Fibroblast of the conjunctiva (primary cell): Measurements from ENCODE around the gene MTMR11.
"Not testable (repeated sequence)": the region's sequence is repeated elsewhere in the genome, so short reads cannot be mapped to it uniquely, and the experiment has no call there.

Experiments used
- DNase-seq: peaks from one replicate; pipeline ENCODE4 v3.0.0-alpha.2; 2010; ENCODE audit warnings: low read depth

Gene MTMR11

DNA sequence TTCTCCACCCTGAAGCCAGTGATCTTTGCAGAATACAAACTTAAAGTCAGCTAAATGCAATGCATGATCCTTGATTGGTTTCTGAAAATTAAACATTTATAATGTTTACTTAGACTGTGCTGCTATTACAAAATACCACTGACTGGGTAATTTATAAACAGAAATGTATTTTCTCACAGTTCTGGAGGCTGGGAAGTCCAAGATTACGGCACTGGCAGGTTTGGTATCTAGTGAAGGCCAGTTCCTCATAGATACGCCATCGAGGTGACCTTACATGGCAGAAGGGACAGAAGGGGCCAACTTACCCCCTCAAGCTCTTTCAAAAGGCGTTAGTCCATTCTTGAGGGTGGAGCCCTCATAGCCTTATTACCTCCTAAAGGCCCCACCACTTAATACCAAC is 40.1 kb downstream of the MTMR11 start:
- no peak for DNase-seq

DNA sequence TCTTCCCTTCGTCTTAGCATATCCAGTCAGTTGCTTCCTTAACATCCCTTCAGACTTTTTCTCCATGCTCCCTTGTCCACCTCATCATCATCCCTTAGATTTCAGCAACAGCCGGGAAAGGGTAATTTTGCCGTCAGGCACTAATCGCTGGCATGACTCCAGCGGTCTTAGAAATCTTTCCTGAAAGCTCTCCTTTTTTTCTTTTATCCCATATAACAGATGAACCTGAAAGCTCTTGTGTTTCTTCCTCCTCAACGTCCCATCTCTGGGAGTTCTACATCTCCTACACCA is 47.7 kb downstream of the MTMR11 start:
- peak; percentile 26 for DNase-seq

DNA sequence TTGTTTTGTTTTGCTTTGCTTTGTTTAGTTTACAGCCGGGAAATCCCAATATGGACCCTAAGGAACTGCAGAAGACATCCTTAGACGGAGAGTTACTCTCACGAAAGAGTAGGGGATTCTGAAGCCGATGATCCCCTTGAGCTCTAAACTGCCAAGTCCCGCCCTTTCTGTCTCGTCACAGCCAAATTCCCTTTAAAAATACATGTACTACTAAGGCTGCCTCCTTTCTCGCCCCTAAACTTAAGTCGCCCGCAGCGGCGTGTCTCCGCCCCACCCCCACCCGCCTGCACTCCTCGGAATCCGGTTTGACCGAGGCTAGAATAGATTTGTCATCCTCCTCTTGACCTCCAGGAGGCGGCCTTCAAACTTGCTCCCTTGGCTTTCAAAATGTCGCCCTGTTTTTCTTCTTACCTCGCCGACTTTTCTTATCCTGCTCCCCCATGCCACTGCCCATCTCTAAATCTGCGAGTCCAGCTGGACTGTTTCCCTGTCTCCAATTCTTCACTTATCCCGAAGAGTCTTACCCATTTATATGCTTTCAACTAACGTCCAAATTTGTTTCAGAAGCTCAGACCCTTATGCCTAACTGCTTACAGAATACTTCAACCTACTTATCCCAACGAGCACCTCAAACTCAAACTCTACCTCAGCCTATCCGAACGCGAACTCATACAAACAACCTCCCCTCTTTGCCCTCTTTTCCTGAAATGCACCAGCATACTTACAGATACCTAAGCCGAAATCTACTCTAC is 48.3 kb downstream of the MTMR11 start:
- peak; percentile 95 for DNase-seq

DNA sequence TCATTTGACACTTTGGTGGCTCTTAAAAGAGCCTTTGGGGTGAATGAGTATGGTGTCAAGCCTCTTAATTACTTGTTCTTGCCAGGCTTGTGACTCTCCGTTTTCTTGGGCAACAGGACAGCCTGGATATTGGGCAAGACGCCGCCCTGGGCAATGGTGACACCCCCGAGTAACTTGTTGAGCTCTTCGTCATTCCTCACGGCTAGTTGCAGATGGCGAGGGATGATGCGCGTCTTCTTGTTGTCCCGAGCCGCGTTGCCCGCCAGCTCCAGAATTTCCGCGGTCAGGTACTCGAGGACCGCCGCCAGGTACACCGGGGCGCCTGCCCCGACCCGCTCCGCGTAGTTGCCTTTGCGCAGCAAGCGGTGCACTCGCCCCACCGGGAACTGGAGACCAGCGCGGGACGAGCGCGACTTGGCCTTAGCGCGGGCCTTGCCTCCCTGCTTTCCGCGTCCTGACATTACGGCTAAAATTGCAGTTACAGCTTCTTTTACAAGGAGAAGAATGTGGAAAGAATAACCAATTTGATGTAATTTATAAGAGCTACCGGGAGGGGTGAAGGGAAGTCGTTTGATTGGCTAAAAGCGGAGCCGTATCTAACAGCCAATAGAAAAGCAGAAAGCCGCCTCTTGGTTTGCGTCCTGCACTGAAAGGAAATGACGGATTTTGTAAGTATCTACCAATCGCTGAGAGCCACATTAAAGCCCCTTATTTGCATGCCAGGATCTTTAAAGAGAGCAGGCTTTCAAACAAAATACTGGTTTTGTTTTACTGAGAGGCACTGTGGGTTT is 49.0 kb downstream of the MTMR11 start:
- peak; percentile 99 for DNase-seq

DNA sequence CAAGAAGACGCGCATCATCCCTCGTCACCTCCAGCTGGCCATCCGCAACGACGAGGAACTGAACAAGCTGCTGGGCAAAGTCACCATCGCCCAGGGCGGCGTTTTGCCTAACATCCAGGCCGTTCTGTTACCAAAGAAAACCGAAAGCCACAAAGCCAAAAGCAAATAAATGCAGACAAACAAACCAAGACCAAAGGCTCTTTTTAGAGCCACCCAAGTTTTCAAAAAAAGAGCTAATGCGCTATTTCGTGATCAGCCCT is 49.6 kb downstream of the MTMR11 start:
- not testable (repeated sequence) for DNase-seq

DNA sequence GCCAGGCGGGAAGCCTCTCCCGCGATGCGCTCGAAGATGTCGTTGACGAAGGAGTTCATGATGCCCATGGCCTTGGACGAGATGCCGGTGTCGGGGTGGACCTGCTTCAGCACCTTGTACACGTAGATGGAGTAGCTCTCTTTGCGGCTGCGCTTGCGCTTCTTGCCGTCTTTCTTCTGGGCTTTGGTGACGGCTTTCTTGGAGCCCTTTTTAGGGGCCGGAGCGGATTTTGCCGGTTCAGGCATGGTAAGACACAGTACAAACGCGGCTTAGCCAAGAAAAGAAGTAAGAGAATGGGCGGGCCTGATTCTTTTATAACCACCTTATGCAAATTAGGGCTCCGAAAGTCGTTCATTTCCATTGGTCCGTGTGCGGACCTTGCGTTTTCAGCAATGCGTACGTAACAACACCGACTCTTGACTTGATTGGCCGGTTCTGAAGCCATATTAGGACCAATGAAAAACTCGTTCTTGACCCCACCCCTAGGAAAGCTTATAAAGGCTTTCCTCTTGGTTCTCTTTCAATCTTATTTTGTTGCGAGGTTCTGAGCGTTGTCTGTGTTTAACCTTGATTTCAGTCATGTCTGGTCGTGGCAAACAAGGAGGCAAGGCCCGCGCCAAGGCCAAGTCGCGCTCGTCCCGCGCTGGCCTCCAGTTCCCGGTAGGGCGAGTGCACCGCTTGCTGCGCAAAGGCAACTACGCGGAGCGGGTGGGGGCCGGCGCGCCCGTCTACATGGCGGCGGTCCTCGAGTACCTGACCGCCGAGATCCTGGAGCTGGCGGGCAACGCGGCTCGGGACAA is 50.1 kb downstream of the MTMR11 start:
- peak; percentile 100 for DNase-seq

DNA sequence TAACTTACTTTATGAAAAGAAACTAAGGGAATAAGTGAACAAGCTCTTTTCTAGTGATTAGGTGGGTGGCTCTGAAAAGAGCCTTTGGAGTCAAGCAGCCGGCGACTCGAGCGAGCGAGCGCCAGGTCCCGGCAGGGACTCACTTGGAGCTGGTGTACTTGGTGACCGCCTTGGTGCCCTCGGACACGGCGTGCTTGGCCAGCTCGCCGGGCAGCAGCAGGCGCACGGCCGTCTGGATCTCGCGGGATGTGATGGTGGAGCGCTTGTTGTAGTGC is 50.6 kb downstream of the MTMR11 start:
- peak; percentile 3 for DNase-seq

DNA sequence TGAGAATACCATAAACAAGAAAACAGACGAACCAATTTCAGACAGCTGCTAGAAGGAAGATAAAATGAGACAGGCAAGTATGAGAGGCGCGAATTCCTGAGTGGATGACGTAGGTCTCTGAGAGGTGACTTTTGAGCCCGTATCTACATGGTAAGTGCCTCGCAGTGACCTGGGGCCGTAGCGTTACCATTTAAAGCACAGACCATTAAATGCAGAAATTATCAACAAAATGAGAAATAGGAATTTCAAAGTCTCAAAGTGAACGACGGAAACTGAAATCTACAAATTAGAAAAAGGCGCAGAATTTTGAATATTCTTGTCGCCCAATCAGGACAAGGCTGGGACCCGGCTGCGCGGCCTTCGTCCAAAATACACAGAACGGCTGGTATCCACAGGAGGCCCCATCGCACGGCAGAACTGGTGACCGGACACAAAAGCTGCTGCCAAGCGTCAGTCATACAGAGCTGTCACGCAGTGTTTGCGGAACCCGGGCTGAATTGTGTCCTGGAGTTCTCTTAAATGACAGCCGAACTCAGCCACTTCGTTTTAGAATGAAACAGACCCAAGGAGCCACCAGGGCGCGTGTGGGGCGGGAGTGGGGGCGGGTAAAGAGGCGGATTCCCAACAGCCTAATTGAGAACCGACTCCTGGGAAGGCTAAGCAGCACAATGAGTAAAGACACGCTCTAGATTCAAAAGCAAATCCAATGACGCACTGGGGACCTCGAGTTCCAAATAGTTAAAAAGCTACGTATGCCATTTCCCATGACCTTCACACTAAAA is 51.1 kb downstream of the MTMR11 start:
- DNase-seq = peak; percentile 77

DNA sequence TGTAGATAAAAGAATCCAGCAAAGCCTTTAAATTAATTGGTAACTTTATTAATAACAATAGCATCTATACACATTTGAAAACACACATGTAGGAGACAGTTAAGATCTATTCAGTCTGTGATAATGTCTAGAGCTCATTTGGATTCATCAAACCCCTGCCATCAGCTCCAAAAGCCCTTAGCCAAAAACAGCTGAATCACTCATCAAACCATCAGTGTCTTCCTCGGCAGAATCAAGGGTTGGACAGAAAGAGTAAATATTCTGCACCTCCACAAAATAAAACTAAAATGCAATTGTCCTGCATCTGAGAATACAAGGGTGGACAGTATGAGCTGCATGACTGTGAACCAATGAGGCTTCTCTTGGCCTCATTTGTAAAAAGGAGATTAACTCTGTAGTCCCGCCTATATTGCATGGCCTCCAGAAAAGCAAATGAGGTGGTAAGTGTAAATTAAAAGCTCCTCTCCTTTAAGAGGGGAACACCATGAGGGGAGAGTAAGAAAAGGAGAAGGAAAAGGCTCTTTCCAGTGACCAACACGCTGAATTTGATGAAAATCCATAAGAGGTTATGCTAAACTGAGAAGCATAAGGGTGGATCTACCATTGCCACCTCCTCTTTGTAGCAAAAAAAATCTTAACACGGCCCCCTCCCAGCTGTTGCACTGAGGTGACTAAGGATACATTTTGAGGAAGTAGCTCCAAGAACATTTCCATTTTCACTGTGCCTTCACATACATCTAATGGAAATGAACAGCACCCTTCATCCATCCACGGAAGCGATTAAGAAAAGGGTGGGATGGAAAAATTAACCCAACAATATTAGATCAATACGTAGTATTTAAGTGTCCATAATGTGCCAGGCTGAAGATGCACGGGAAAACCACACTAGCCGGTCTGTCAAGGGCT is 52.0 kb downstream of the MTMR11 start:
- DNase-seq = peak; percentile 14

DNA sequence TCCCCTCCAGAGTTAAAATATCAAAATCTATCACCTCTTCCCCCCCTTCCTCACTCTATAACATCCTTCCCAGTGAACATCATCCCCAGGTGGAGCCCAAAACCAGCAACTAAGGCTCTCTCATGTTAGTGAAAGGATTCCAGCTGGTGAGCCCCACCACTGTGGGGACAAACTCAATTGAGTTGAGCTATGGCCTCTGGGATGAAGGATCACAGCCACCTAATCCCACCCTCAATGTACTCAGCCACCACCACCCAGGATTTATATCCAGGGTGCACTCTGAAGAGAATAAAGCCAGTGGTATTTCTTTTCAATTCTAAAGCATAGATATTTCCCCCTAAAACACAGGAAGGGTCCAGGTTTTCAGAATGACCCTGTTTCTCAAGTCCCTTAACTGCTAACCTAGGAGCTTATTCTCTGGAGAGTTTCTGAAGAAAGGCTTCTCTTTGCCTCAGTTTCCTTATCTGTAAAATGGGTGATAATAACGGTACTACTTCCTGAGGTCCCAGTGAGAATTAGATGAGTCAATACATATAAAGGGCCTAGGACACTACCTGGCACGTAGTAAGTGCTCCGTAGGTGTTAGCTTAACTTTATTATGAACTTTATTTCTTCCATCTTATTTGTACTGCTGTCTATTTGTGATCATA is 53.0 kb downstream of the MTMR11 start:
- no peak for DNase-seq

DNA sequence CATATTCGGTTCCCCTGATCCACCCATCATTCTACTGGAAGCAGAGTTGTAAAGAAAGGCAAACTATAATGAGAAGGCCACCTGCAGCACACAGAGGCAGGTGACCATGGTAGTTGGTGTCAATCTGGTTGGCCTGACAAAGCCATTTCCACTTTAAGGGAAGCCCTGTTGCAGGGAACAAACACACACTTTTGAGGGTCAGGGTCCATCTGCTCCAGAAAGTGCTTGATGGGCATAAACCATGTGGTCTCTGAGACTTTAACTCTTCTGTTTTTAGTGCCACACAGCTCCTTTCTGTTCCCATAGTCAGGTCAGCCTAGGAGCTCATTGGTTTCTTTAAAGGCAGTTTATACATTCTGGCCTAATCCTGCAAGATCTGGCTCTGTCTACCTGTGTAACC is 54.8 kb downstream of the MTMR11 start:
- DNase-seq = no peak

DNA sequence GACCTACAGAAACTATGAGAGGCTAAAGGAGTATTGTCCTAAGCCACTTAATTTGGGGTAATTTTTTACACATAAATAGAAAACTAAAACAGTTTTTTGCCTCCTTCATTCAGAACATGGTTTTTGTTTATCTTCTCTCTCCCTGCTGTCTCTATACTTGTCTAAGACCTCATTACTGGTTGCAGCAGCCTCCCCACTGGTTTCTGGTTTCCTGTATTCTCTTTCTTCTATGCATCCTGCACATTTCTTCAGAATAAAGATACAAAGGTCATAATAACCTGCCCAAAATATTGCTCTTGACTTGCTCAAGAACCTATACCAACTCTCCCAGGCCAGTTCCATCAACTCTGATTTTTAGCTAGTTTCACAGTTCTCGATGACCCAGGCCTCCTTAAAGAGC is 57.1 kb downstream of the MTMR11 start:
- no peak for DNase-seq
